Nephron (organoid): ENCODE data around the gene GHITM.
A peak's percentile ranks its signal among the peaks of the same experiment; 100 is the strongest.

Experiments used
- H3K27ac Mint-ChIP-seq, 3 experiments: 2 replicates each; pipeline ENCODE4 v1.8.0; 2020; ENCODE audit warnings: mixed read lengths in 3 of 3, mild to moderate bottlenecking in 2 of 3, moderate library complexity in 1 of 3
- H3K27me3 Mint-ChIP-seq: 2 replicates; pipeline ENCODE4 v1.8.0; 2021; ENCODE audit warnings: low read depth, mild to moderate bottlenecking, moderate library complexity, mixed read lengths
- H3K36me3 Mint-ChIP-seq: 2 replicates; pipeline ENCODE4 v1.8.0; 2020; ENCODE audit warnings: low read depth, mixed read lengths
- H3K4me1 Mint-ChIP-seq: 2 replicates; pipeline ENCODE4 v1.8.0; 2020; ENCODE audit warnings: mixed read lengths
- H3K4me3 Mint-ChIP-seq, 3 experiments: 2 replicates each; pipeline ENCODE4 v1.8.0; 2020; ENCODE audit warnings: mild to moderate bottlenecking in 3 of 3, mixed read lengths in 3 of 3, moderate library complexity in 2 of 3
- H3K9me3 Mint-ChIP-seq: 2 replicates; pipeline ENCODE4 v1.8.0; 2020; ENCODE audit warnings: mixed read lengths
- CTCF ChIP-seq, 3 experiments: fragments of 200-600 bp; sonication (generic); IDR thresholded peaks; one replicate each; pipeline ENCODE4 v1.5.0; 2021; ENCODE audit warnings: antibody characterized with exemption in 3 of 3; ENCODE audit not compliant: unreplicated experiment in 3 of 3

The GHITM gene

GRCh38 chr10:84139126-84140035, at the start of gene GHITM:
GHITM (plus strand) TSS chr10:84139509; CDS start chr10:84141501, 1,992 bp downstream.
- H3K9me3 Mint-ChIP-seq: no peaks in the 10 kb centered on the region
- peak within 1 kb of the TSS; percentile 85 to 93 (median 89) for H3K4me3 Mint-ChIP-seq
- peaks cover 15% of the 10 kb centered on the region for H3K36me3 Mint-ChIP-seq
- H3K4me1 Mint-ChIP-seq: peaks cover 34% of the 10 kb centered on the region
- H3K27ac Mint-ChIP-seq: peak within 1 kb of the TSS; percentile 93 to 96 (median 95)
- peaks cover 1% of the 10 kb centered on the region for H3K27me3 Mint-ChIP-seq
- TF ChIP-seq CTCF (IDR thresholded peaks at IDR 0.05; ENCODE audit: unreplicated experiment in 3 of 3): peak; percentile 19 to 38 (median 25)

- Mint-ChIP-seq H3K27me3 (no peaks in the 10 kb centered on the region), H3K27ac (peak overlapping the region; percentile 26 to 73 (median 37)), H3K4me3 (no peak overlapping the region), H3K9me3 (no peaks in the 10 kb centered on the region), H3K4me1 (peaks cover 15% of the 10 kb centered on the region), H3K36me3 (no peaks in the 10 kb centered on the region)
- no peak for TF ChIP-seq CTCF (IDR thresholded peaks at IDR 0.05; ENCODE audit: unreplicated experiment in 3 of 3)
Measured at GRCh38 chr10:84095811-84096497, 43.4 kb upstream of the GHITM start.

- peak; percentile 60 to 68 (median 64) for TF ChIP-seq CTCF (IDR thresholded peaks at IDR 0.05; ENCODE audit: unreplicated experiment in 3 of 3)
- H3K4me3 Mint-ChIP-seq: no peak overlapping the region
- H3K27me3 Mint-ChIP-seq: no peaks in the 10 kb centered on the region
- H3K27ac Mint-ChIP-seq: peak overlapping the region in 1 of 3 experiments; percentile 57
- peaks cover 15% of the 10 kb centered on the region for H3K4me1 Mint-ChIP-seq
- H3K36me3 Mint-ChIP-seq: no peaks in the 10 kb centered on the region
- no peaks in the 10 kb centered on the region for H3K9me3 Mint-ChIP-seq
Measured at GRCh38 chr10:84097787-84098353, 41.4 kb upstream of the GHITM start.

- TF ChIP-seq CTCF (IDR thresholded peaks at IDR 0.05; ENCODE audit: unreplicated experiment in 3 of 3): no peak
- peaks cover 15% of the 10 kb centered on the region for H3K4me1 Mint-ChIP-seq
Measured at GRCh38 chr10:84098667-84099066, 40.6 kb upstream of the GHITM start.

GRCh38 chr10:84101042-84101441, 38.3 kb upstream of the GHITM start:
- H3K27ac Mint-ChIP-seq: no peak overlapping the region
- H3K4me1 Mint-ChIP-seq: peaks cover 3% of the 10 kb centered on the region
- TF ChIP-seq CTCF (IDR thresholded peaks at IDR 0.05; ENCODE audit: unreplicated experiment in 3 of 3): no peak
- H3K9me3 Mint-ChIP-seq: no peaks in the 10 kb centered on the region
- no peaks in the 10 kb centered on the region for H3K36me3 Mint-ChIP-seq
- H3K4me3 Mint-ChIP-seq: no peak overlapping the region
- H3K27me3 Mint-ChIP-seq: no peaks in the 10 kb centered on the region

More at GRCh38 chr10:84098667-84099066, 40.6 kb upstream of the GHITM start:
- Mint-ChIP-seq H3K36me3 (no peaks in the 10 kb centered on the region), H3K9me3 (no peaks in the 10 kb centered on the region), H3K4me3 (no peak overlapping the region), H3K27ac (no peak overlapping the region), H3K27me3 (no peaks in the 10 kb centered on the region)
